ENCODE data around the gene MAP4K5.

- TF ChIP-seq POLR2A (IDR thresholded peaks at IDR 0.05; ENCODE audit: low read depth, low read length) (no peak), POLR2AphosphoS5 (IDR thresholded peaks at IDR 0.05; ENCODE audit: low read depth, low read length) (no peak)
Observed at GRCh38 chr14:50395448-50395847, 136.9 kb downstream of the MAP4K5 start.

Measured in GM12892 (cell line).